GM23338 (cell line): ENCODE results near the gene TMEM175. TPM values are rescaled to one million over a fixed set of nuclear protein-coding genes. Genes with fewer than 3 reads are reported as not detected.

Source experiments
- ATAC-seq: fragments of 200-7000 bp; cut with Tn5 transposase; 3 replicates; pipeline ENCODE4 v1.9.1; 2020
- DNase-seq: peaks from one replicate; pipeline ENCODE4 v3.0.0-alpha.2; 2015; ENCODE audit warnings: low spot score
- H2AFZ ChIP-seq: fragments of 200-600 bp; sonication (generic); 2 replicates; pipeline ENCODE4 v1.8.0; 2016; ENCODE audit warnings: antibody characterized with exemption, mild to moderate bottlenecking, moderate library complexity
- H3F3A ChIP-seq: fragments of 200-600 bp; sonication (generic); replicated peaks from 2 replicates; pipeline ENCODE4 v1.8.0; 2017; ENCODE audit warnings: antibody characterized with exemption, mixed run types, low read depth
- H3K27ac ChIP-seq: fragments of 200-600 bp; sonication (generic); 2 replicates; pipeline ENCODE4 v1.6.1; 2016; ENCODE audit warnings: low read depth
- H3K27me3 ChIP-seq: fragments of 200-600 bp; sonication (generic); 2 replicates; pipeline ENCODE4 v1.8.0; 2016; ENCODE audit warnings: mild to moderate bottlenecking, mixed run types, moderate library complexity; ENCODE audit not compliant: insufficient read depth
- H3K36me3 ChIP-seq: fragments of 200-600 bp; sonication (generic); 2 replicates; pipeline ENCODE4 v1.8.0; 2016; ENCODE audit warnings: mild to moderate bottlenecking; ENCODE audit not compliant: insufficient read depth
- H3K4me1 ChIP-seq: fragments of 200-600 bp; sonication (generic); 2 replicates; pipeline ENCODE4 v1.8.0; 2016; ENCODE audit warnings: mild to moderate bottlenecking, moderate library complexity; ENCODE audit not compliant: insufficient read depth
- H3K4me2 ChIP-seq: fragments of 200-600 bp; sonication (generic); 2 replicates; pipeline ENCODE4 v1.7.1; 2017; ENCODE audit warnings: mixed run types
- H3K4me3 ChIP-seq: fragments of 200-600 bp; sonication (generic); 2 replicates; pipeline ENCODE4 v1.6.1; 2016; ENCODE audit warnings: mixed run types
- H3K79me2 ChIP-seq: fragments of 200-600 bp; sonication (generic); replicated peaks from 2 replicates; pipeline ENCODE4 v1.8.0; 2017; ENCODE audit warnings: mild to moderate bottlenecking; ENCODE audit not compliant: insufficient read depth
- H3K9me2 ChIP-seq: fragments of 200-600 bp; sonication (generic); 2 replicates; pipeline ENCODE4 v1.8.0; 2017; ENCODE audit not compliant: insufficient read depth
- H4K20me1 ChIP-seq: fragments of 200-600 bp; sonication (generic); replicated peaks from 2 replicates; pipeline ENCODE4 v1.8.0; 2017; ENCODE audit warnings: mild to moderate bottlenecking; ENCODE audit not compliant: insufficient read depth
- H3K27ac Mint-ChIP-seq: 2 replicates; pipeline ENCODE4 v1.8.0; 2020; ENCODE audit warnings: inconsistent platforms, mild to moderate bottlenecking, moderate library complexity, mixed read lengths
- H3K27me3 Mint-ChIP-seq: 3 replicates; pipeline ENCODE4 v1.8.0; 2022; ENCODE audit warnings: low read depth, mild to moderate bottlenecking, moderate library complexity, mixed read lengths, inconsistent platforms; ENCODE audit not compliant: insufficient read depth, poor library complexity
- H3K36me3 Mint-ChIP-seq: 3 replicates; pipeline ENCODE4 v1.8.0; 2021; ENCODE audit warnings: low read depth, mild to moderate bottlenecking, inconsistent platforms, moderate library complexity, mixed read lengths
- H3K4me1 Mint-ChIP-seq: 3 replicates; pipeline ENCODE4 v1.8.0; 2020; ENCODE audit warnings: mild to moderate bottlenecking, inconsistent platforms, mixed read lengths
- H3K4me3 Mint-ChIP-seq: 3 replicates; pipeline ENCODE4 v1.8.0; 2021; ENCODE audit warnings: moderate library complexity, mild to moderate bottlenecking, inconsistent platforms, mixed read lengths
- H3K9me3 Mint-ChIP-seq: 3 replicates; pipeline ENCODE4 v1.8.0; 2020; ENCODE audit warnings: moderate library complexity, mild to moderate bottlenecking, inconsistent platforms, mixed read lengths
- CREB1 ChIP-seq: fragments of 250-450 bp; sonication (Bioruptor Pico); IDR thresholded peaks from 2 replicates; pipeline ENCODE4 v1.5.0; 2020; ENCODE audit warnings: low read depth, mild to moderate bottlenecking, moderate library complexity
- EZH2 ChIP-seq: fragments of 200-600 bp; sonication (generic); IDR thresholded peaks from one replicate; pipeline ENCODE4 v1.8.0; 2017; ENCODE audit warnings: antibody characterized with exemption, mild to moderate bottlenecking, low read depth; ENCODE audit not compliant: unreplicated experiment
- EZH2phosphoT487 ChIP-seq: fragments of 200-600 bp; sonication (generic); IDR thresholded peaks from one replicate; pipeline ENCODE4 v1.8.1; 2018; ENCODE audit warnings: antibody characterized with exemption; ENCODE audit not compliant: unreplicated experiment
- JUNB ChIP-seq: IDR thresholded peaks from one replicate; pipeline ENCODE4 v1.6.1; 2016; ENCODE audit warnings: antibody characterized with exemption; ENCODE audit not compliant: unreplicated experiment
- NANOG ChIP-seq: IDR thresholded peaks from 2 replicates; pipeline ENCODE4 v1.6.1; 2016; ENCODE audit warnings: antibody characterized with exemption, borderline replicate concordance
- POLR2AphosphoS5 ChIP-seq: IDR thresholded peaks from 2 replicates; pipeline ENCODE4 v1.6.1; 2016; ENCODE audit warnings: antibody characterized with exemption, low read depth
- STAT1 ChIP-seq: IDR thresholded peaks from one replicate; pipeline ENCODE4 v1.6.1; 2016; ENCODE audit warnings: antibody characterized with exemption; ENCODE audit not compliant: unreplicated experiment
- ZNF114 ChIP-seq: fragments of 250-450 bp; sonication (Bioruptor Pico); IDR thresholded peaks from 2 replicates; pipeline ENCODE4 v1.5.0; 2020; ENCODE audit warnings: mild to moderate bottlenecking, moderate library complexity
- ZNF331 ChIP-seq: fragments of 250-450 bp; sonication (Bioruptor Pico); IDR thresholded peaks from 2 replicates; pipeline ENCODE4 v1.5.0; 2020; ENCODE audit warnings: low read depth, mild to moderate bottlenecking, moderate library complexity
- polyA plus RNA-seq: library from polyadenylated mRNA; unstranded; fragments of >200 nt; fragmentation: Nextera tagmentation; extraction: Ambion mirVana; gene quantifications from 2 replicates; pipeline ENCODE4 v1.2.1, GENCODE V29; 2016
- total RNA-seq: library from RNA; depleted of rRNA; stranded (reverse); fragments of >200 nt; shearing (Covaris generic); gene quantifications from 2 replicates; pipeline ENCODE4 v1.2.3, GENCODE V29; 2014
- TF ChIP-seq, protein P1 (sequence below): fragments of 250-450 bp; sonication (Bioruptor Pico); IDR thresholded peaks from 2 replicates; pipeline ENCODE4 v1.5.0; 2020; ENCODE audit warnings: mild to moderate bottlenecking, moderate library complexity
- TF ChIP-seq, protein P2 (sequence below), 2 experiments: fragments of 200-600 bp in 1 of 2; sonication (generic) in 1 of 2; conservative IDR thresholded peaks; 2 replicates each; pipeline versions ENCODE4 v1.5.1 to v1.6.1; 2016 to 2017; ENCODE audit warnings: antibody characterized with exemption in 2 of 2, low read depth in 2 of 2, mild to moderate bottlenecking in 2 of 2, moderate library complexity in 1 of 2

Gene TMEM175
- total and polyA plus RNA-seq, 2 experiments from 2014 or later, result 8.0 to 11.4 TPM

GRCh38 chr4:956531-957230, 24.4 kb downstream of the TMEM175 start (continued):
- TF ChIP-seq, protein P1, sequence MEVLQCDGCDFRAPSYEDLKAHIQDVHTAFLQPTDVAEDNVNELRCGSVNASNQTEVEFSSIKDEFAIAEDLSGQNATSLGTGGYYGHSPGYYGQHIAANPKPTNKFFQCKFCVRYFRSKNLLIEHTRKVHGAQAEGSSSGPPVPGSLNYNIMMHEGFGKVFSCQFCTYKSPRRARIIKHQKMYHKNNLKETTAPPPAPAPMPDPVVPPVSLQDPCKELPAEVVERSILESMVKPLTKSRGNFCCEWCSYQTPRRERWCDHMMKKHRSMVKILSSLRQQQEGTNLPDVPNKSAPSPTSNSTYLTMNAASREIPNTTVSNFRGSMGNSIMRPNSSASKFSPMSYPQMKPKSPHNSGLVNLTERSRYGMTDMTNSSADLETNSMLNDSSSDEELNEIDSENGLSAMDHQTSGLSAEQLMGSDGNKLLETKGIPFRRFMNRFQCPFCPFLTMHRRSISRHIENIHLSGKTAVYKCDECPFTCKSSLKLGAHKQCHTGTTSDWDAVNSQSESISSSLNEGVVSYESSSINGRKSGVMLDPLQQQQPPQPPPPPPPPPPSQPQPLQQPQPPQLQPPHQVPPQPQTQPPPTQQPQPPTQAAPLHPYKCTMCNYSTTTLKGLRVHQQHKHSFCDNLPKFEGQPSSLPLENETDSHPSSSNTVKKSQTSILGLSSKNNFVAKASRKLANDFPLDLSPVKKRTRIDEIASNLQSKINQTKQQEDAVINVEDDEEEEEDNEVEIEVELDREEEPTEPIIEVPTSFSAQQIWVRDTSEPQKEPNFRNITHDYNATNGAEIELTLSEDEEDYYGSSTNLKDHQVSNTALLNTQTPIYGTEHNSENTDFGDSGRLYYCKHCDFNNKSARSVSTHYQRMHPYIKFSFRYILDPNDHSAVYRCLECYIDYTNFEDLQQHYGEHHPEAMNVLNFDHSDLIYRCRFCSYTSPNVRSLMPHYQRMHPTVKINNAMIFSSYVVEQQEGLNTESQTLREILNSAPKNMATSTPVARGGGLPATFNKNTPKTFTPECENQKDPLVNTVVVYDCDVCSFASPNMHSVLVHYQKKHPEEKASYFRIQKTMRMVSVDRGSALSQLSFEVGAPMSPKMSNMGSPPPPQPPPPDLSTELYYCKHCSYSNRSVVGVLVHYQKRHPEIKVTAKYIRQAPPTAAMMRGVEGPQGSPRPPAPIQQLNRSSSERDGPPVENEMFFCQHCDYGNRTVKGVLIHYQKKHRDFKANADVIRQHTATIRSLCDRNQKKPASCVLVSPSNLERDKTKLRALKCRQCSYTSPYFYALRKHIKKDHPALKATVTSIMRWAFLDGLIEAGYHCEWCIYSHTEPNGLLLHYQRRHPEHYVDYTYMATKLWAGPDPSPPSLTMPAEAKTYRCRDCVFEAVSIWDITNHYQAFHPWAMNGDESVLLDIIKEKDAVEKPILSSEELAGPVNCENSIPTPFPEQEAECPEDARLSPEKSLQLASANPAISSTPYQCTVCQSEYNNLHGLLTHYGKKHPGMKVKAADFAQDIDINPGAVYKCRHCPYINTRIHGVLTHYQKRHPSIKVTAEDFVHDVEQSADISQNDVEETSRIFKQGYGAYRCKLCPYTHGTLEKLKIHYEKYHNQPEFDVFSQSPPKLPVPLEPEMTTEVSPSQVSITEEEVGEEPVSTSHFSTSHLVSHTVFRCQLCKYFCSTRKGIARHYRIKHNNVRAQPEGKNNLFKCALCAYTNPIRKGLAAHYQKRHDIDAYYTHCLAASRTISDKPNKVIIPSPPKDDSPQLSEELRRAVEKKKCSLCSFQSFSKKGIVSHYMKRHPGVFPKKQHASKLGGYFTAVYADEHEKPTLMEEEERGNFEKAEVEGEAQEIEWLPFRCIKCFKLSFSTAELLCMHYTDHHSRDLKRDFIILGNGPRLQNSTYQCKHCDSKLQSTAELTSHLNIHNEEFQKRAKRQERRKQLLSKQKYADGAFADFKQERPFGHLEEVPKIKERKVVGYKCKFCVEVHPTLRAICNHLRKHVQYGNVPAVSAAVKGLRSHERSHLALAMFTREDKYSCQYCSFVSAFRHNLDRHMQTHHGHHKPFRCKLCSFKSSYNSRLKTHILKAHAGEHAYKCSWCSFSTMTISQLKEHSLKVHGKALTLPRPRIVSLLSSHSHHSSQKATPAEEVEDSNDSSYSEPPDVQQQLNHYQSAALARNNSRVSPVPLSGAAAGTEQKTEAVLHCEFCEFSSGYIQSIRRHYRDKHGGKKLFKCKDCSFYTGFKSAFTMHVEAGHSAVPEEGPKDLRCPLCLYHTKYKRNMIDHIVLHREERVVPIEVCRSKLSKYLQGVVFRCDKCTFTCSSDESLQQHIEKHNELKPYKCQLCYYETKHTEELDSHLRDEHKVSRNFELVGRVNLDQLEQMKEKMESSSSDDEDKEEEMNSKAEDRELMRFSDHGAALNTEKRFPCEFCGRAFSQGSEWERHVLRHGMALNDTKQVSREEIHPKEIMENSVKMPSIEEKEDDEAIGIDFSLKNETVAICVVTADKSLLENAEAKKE (CRISPR knock-in tag), result no peak
- no peak for TF ChIP-seq CREB1 (CRISPR knock-in tag)
- TF ChIP-seq ZNF331 (CRISPR knock-in tag), result no peak
- TF ChIP-seq STAT1, result no peak
- TF ChIP-seq, protein P2, sequence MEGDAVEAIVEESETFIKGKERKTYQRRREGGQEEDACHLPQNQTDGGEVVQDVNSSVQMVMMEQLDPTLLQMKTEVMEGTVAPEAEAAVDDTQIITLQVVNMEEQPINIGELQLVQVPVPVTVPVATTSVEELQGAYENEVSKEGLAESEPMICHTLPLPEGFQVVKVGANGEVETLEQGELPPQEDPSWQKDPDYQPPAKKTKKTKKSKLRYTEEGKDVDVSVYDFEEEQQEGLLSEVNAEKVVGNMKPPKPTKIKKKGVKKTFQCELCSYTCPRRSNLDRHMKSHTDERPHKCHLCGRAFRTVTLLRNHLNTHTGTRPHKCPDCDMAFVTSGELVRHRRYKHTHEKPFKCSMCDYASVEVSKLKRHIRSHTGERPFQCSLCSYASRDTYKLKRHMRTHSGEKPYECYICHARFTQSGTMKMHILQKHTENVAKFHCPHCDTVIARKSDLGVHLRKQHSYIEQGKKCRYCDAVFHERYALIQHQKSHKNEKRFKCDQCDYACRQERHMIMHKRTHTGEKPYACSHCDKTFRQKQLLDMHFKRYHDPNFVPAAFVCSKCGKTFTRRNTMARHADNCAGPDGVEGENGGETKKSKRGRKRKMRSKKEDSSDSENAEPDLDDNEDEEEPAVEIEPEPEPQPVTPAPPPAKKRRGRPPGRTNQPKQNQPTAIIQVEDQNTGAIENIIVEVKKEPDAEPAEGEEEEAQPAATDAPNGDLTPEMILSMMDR (conservative IDR thresholded peaks at IDR 0.05; ENCODE audit: low read depth in 2 of 2), result no peak
- TF ChIP-seq ZNF114 (CRISPR knock-in tag), result no peak

DNA sequence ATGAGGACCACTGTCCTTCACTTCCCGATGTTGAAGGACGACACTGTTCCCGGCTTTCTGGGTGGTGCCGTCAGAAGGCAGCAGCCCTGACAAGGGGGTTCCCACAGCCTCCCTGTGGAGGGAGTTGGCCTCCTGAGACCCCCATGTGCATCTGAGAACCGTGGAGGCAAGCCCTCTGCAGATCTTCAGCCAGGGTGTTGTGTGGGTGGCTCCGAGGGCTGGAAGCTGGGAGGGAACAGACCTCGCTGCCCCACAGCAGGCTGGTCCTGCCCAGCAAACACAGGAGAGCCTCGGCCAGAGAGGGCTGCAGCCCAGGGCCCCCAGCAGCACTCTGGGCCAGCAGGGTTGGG, 24.9 kb downstream of the TMEM175 start:
- no peaks in the 10 kb centered on the region for H3K36me3 ChIP-seq
- TF ChIP-seq POLR2AphosphoS5 (no peak), ZNF331 (CRISPR knock-in tag) (no peak), ZNF114 (CRISPR knock-in tag) (no peak), STAT1 (no peak), JUNB (no peak), EZH2phosphoT487 (no peak), EZH2 (no peak), CREB1 (CRISPR knock-in tag) (no peak), NANOG (no peak)
- TF ChIP-seq, protein P2 (conservative IDR thresholded peaks at IDR 0.05; ENCODE audit: low read depth in 2 of 2), result no peak

More for the DNA sequence above, 24.9 kb downstream of the TMEM175 start:
- Histone ChIP-seq H3K9me2 (no peaks in the 10 kb centered on the region), H3K4me2 (no peak overlapping the region), H3K27me3 (no peaks in the 10 kb centered on the region), H3K4me1 (no peaks in the 10 kb centered on the region), H2AFZ (no peak overlapping the region), H3K27ac (no peak overlapping the region), H4K20me1 (no peaks in the 10 kb centered on the region; the same call in 1 of the 2 replicates), H3F3A (no peaks in the 10 kb centered on the region), H3K4me3 (no peak overlapping the region), H3K79me2 (no peaks in the 10 kb centered on the region)
- ATAC-seq, result no peak
- Mint-ChIP-seq H3K27ac (no peak overlapping the region), H3K36me3 (no peaks in the 10 kb centered on the region; the same call in 2 of the 3 replicates), H3K4me3 (no peak overlapping the region), H3K9me3 (no peaks in the 10 kb centered on the region), H3K27me3 (peaks cover 4% of the 10 kb centered on the region), H3K4me1 (no peaks in the 10 kb centered on the region)
- no peak for DNase-seq
